ENCODE data around the gene MED27. TPM values are rescaled to one million over a fixed set of nuclear protein-coding genes. Genes with fewer than 3 reads are reported as not detected.
"Not testable (repeated sequence)": the region's sequence is repeated elsewhere in the genome, so short reads cannot be mapped to it uniquely, and the experiment has no call there.

The MED27 gene
- polyA plus RNA-seq, 5 donors, result 14.5 to 18.9 (median 15.5) TPM

- no peak for DNase-seq
Measured at GRCh38 chr9:132020272-132020671, 59.4 kb downstream of the MED27 start.

DNA sequence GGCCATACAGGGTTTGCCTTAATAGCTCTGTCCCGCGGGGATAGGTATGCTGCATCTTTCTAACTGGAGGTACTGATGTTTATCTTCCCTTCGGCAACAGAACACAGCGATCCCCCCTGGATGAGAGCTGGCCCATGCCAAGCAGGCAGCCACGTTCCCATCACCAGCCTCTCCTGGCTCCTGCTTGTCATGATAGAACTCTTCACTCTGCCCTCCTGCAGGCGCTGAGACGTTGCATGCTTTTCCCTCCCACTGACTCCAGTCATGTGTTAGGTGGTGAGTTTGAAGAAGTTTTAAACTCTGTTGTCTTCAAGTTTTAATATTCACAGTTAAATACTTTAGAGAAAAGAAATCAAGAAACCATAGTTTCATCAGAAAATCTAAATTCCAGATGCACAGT, 60.0 kb downstream of the MED27 start:
- no peak for DNase-seq

DNA sequence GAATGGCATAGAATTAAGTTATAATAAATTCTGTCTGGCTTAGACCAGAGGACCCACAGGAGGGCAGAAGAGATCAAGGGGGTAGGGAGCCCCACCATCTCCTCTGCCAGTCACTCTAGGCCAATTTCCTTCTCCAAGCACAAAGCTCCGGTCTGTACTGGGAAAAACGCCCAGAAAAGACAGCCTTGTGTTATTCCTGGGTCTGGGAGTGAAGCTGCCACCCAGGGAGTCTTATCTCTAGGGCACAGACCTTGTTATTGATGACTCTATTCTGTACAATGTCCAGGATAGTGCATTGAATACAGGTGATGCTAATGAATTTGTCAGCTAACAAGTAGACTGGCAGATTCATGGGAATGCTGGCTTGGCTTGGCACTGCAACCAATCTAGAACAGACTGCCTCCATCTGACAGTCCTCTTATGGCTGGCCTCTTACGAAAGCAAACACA, 60.7 kb downstream of the MED27 start:
- no peak for DNase-seq

- no peak for DNase-seq
Measured at GRCh38 chr9:132016456-132016855, 63.2 kb downstream of the MED27 start.

DNA sequence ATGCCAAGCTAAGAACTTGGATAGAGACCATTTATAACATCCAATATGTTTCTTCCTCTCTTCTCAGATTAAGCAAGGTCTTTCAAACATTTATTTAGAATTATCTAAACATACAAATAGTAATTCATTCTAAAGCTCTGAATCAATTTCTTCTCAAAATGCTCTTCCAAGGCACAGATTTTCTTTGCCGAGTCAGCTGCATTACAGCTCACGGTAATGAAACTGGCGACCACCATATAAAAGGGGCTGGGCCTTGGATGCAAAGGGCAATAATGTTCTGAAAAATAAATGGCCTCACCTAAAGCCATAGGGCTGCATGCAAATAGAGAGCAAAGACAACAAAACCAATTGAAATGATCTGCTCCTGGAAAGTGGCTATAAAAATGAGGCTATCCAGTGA, 63.8 kb downstream of the MED27 start:
- DNase-seq, result no peak

- DNase-seq, result no peak
Measured at GRCh38 chr9:132014218-132014805, 65.4 kb downstream of the MED27 start.

GRCh38 chr9:132012704-132013357, 66.8 kb downstream of the MED27 start:
- no peak for DNase-seq

GRCh38 chr9:132011896-132012295, 67.8 kb downstream of the MED27 start:
- no peak for DNase-seq

DNA sequence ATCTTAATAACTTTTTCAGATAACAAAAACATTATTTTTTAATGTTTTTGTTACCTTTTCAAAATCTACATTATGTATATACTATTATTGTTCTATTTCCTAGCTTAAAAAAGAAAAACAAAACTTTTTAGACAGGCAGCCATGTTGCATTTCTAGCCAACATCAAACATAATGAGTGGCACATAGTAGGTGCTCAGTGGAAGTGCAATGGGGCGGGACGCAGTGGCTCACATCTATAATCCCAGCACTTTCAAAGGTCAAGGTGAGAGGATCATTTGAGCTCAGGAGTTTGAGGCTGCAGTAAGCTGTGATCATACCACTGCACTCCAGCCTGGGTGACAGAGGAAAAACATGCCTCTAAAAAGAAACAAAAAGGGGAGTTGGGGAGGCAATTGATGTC, 68.4 kb downstream of the MED27 start:
- DNase-seq, result no peak

DNA sequence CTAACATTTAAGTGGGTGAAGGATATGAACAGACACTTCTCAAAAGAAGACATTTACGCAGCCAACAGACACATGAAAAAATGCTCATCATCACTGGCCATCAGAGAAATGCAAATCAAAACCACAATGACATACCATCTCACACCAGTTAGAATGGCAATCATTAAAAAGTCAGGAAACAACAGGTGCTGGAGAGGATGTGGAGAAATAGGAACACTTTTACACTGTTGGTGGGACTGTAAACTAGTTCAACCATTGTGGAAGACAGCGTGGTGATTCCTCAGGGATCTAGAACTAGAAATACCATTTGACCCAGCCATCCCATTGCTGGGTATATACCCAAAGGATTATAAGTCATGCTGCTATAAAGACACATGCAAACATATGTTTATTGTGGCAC, 69.5 kb downstream of the MED27 start:
- DNase-seq, result not testable (repeated sequence)

GRCh38 chr9:132008855-132009812, 70.5 kb downstream of the MED27 start:
- no peak for DNase-seq

GRCh38 chr9:132008184-132008803, 71.4 kb downstream of the MED27 start:
- no peak for DNase-seq

GRCh38 chr9:132007371-132008025, 72.2 kb downstream of the MED27 start:
- DNase-seq, result no peak

DNA sequence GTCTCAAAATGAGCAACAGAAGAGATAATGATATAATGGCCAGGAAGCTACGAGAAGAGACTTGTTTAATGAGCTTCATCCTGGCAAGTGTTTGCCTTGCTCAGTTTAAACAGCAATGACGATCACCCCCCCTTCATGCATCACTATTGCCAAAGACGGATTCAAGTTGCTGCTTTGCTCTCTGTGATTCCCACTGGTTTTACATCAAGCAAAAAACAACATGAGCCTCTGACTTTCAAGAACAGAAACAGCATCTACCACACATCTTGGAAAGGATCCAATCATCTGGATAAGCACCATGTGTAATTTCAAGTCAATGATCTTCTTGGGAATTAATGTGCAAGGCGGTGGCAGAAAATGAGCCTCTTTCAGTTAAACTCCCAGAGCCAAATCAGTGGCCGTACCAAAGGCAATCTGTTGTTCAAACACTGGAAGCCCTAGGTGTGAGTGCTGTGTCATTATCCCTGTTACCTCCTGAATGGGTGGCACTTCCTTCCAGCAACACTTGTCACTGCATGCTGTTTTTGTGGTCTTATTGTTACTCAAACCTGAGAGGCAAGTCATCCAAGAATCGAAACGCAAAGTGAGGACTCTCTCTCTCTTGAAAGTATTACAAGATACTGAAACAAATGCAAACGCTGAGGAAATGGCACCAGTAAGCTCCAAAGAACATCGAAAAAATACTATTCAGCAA, 72.8 kb downstream of the MED27 start:
- no peak for DNase-seq

GRCh38 chr9:132005899-132006298, 73.8 kb downstream of the MED27 start:
- DNase-seq, result no peak

GRCh38 chr9:132004323-132004722, 75.3 kb downstream of the MED27 start:
- DNase-seq, result no peak

- no peak for DNase-seq
Measured at GRCh38 chr9:132003896-132004295, 75.8 kb downstream of the MED27 start.

DNA sequence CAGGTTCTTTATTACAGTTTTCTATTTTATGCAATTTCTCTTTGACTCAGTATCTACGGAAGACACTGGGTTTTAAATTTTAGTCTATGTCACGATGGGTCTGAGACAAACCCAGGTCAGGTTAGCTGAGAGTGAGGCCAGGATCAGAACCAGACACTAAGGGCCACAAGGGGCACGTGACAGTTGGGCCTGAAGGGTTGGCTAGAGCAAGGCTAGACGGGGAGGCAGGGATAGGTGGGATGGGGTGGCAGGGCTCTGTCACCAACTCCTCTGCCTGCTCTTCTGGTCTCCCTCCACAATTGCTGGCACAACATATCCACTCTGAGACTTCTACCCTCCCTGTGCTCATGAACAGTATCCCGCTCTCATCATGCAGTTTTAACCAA, 76.4 kb downstream of the MED27 start:
- no peak for DNase-seq

DNA sequence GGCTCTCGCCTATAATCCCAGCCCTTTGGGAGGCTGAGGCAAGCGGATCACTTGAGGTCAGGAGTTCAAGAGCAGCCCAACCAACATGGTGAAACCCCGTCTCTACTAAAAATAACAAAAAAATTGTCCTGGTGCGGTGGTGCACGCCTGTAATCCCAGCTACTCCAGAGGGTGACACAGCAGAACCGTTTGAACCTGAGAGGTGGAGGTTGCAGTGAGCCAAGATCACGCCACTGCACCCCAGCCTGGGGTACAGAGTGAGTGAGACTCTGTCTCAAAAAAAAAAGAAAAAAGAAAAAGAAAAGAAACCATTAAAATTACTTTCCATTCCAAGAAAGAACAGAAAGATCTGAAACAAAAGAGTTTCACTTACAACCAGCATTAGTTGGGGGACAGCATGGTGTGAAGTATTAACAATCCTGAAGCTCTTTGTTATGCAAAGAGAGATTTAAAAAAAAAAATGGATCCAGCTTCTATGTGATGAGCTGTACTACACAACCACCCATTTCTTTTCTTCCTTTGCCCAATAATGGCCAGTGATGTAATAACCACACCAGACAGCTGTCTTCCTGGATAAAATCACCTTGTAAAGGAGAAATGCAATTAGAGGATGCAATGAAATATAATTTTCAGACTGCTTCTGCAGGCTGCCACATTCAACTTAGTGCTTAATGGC, 76.9 kb downstream of the MED27 start:
- no peak for DNase-seq

DNA sequence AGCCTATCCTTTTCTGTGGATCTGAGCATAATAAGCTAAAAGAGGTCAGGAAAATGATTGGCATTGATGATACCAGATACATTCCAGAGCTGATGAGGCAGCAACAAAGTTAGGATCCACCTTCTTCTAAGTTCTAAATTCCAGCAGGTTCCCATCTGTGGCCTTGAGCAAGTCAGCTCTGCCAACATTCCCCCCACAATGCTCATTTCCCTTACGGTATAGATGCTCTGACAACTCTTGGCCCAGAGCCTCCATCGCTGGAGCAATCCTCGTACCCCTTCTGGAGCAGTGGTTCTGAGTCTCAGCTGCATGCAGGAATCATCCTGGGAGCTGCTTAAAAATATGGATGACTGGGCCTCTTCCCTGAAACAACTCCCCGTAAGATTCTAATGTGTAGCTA, 78.1 kb downstream of the MED27 start:
- no peak for DNase-seq
